Kidney epithelial cell (primary cell): ENCODE results near the gene XIST. TPM values are rescaled to one million over a fixed set of nuclear protein-coding genes. Genes with fewer than 3 reads are reported as not detected.

ENCODE experiments used
- DNase-seq: peaks from one replicate; pipeline ENCODE4 v3.0.0-alpha.2; 2010; ENCODE audit warnings: low read depth
- H3K27me3 ChIP-seq: 2 replicates; pipeline ENCODE4 v1.6.0; 2011; ENCODE audit warnings: low read length; ENCODE audit not compliant: control insufficient read depth, insufficient read depth
- H3K36me3 ChIP-seq: 2 replicates; pipeline ENCODE4 v1.5.1; 2011; ENCODE audit warnings: low read length; ENCODE audit not compliant: control insufficient read depth, insufficient read depth
- H3K4me3 ChIP-seq: 2 replicates; pipeline ENCODE4 v1.5.1; 2011; ENCODE audit warnings: low read depth, mild to moderate bottlenecking, control low read depth, low read length
- total RNA-seq: library from RNA; depleted of rRNA; stranded (reverse); fragments of >200 nt; gene quantifications from 2 replicates; pipeline ENCODE4 v1.2.3, GENCODE V29; 2015
- TF ChIP-seq, protein P1 (sequence below): IDR thresholded peaks from 2 replicates; pipeline ENCODE4 v1.5.1; 2011; ENCODE audit warnings: mild to moderate bottlenecking, moderate library complexity, low read length, control low read depth, inconsistent platforms; ENCODE audit not compliant: insufficient read depth, poor library complexity, severe bottlenecking

XIST gene
- total RNA-seq, 1 donor from 2014 or later = not detected

DNA sequence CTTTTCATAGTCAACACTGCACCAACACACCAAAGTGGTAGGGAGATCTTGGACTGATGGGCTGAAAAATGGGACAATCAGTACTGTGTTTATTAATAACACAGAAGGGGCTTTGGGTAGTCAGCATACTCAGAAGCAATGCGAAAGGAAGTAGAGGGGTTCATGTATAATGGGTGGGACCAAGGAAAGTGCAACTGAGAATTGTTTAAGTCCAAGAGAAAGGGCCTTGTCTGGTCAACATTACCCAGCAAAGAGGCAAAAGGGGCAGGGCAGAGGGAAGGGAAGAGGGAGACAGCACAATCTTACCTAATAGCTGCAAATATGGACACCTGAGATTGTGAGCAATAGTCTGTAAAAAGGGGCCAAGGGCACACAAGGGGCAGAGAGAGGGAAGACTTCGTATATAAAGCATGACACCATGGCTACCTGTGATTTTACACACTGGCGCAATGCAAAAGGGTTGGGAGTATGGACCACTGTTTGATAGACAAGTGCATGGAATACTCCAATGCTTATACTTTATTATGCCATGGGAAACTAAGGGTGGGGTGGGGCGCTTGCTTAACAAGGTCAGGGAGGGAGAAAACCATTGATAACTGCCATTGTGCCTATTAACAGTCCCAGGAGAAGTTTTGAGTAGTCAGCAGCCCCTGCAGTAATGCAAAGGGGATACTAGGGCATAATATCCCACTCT is 9.8 kb downstream of the XIST start:
- H3K27me3 ChIP-seq = no peaks in the 10 kb centered on the region
- no peaks in the 10 kb centered on the region for H3K36me3 ChIP-seq
- TF ChIP-seq, protein P1, sequence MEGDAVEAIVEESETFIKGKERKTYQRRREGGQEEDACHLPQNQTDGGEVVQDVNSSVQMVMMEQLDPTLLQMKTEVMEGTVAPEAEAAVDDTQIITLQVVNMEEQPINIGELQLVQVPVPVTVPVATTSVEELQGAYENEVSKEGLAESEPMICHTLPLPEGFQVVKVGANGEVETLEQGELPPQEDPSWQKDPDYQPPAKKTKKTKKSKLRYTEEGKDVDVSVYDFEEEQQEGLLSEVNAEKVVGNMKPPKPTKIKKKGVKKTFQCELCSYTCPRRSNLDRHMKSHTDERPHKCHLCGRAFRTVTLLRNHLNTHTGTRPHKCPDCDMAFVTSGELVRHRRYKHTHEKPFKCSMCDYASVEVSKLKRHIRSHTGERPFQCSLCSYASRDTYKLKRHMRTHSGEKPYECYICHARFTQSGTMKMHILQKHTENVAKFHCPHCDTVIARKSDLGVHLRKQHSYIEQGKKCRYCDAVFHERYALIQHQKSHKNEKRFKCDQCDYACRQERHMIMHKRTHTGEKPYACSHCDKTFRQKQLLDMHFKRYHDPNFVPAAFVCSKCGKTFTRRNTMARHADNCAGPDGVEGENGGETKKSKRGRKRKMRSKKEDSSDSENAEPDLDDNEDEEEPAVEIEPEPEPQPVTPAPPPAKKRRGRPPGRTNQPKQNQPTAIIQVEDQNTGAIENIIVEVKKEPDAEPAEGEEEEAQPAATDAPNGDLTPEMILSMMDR = no peak
- no peak for DNase-seq
- no peak overlapping the region for H3K4me3 ChIP-seq

DNA sequence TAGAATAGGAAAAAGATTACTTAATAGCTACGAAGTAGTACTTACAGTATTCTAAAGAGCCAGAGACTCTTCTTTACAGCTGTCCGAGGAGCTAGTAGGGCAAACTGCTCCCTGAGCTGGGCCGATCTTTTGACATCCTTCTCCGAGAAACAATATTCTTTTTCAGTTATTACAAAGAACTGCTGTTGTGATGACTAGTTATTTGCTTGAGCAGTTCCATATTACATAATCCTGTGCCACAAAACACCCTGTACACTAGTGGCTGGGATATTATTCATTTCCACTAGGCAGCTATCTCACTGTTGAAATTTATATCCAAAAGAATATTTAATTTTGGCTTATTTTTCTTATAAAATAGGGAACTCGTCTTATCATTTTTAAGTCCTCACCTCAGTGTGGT is 11.2 kb downstream of the XIST start:
- H3K36me3 ChIP-seq = no peaks in the 10 kb centered on the region
- no peak overlapping the region for H3K4me3 ChIP-seq
- TF ChIP-seq, protein P1 = no peak
- DNase-seq = no peak
- no peaks in the 10 kb centered on the region for H3K27me3 ChIP-seq

DNA sequence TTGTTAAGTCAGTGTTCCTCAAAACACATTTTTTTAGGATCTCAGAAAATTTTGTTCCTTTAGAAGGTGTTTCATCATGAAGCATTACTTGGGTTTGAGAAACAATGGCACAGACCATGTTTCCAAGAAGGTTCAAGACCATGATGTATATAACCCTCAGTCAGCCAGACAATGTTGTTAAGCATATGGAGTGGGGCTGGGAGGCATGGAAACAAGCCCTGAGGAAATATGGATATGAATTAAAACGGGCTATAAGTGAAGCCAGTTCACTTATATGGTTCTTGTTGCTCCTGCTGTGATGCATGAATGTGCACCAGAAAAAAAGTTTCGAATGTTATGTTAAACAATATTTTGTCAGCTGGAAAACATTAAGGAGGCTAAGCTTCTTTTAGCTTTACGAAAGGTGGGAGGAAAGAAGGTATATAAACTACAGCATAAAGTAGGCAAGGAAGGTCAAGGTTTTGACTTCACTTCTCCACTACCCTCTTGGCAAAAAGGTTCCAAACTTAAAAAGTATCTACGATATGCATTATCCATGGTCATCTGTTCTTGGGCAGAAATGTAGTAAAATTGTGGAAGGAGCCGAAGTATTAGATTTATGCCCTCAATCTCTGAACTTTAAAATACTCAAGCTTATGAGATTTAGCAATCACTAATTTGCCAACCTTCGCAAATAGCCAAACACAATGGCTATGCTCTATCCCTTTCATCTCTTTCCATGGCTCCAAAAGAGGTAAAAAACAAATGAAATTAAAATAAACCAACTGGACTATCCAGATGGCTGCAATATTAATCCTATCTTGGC is 12.2 kb downstream of the XIST start:
- TF ChIP-seq, protein P1 = no peak
- Histone ChIP-seq H3K36me3 (no peaks in the 10 kb centered on the region), H3K27me3 (no peaks in the 10 kb centered on the region), H3K4me3 (no peak overlapping the region)
- DNase-seq = no peak

DNA sequence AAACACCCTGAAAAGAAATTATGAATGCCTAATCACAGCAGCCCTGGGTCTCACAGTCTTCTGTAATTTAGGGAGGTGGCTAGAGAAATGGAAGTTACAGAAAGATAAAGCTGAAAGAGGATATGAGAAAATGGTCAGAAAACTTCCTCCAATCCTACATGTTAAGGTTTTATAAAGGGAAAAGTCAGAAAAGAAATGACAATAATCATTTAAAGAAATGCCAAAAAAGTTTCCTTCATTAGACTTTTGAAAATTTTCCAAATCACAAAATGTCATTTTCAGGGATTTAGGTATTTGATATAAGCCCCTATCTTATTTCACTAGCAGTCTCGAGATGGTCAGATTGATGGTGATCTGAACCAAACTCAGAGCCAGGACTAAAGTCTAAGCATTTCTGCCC is 13.4 kb downstream of the XIST start:
- no peaks in the 10 kb centered on the region for H3K27me3 ChIP-seq
- DNase-seq = no peak
- TF ChIP-seq, protein P1 = no peak
- no peak overlapping the region for H3K4me3 ChIP-seq
- no peaks in the 10 kb centered on the region for H3K36me3 ChIP-seq

DNA sequence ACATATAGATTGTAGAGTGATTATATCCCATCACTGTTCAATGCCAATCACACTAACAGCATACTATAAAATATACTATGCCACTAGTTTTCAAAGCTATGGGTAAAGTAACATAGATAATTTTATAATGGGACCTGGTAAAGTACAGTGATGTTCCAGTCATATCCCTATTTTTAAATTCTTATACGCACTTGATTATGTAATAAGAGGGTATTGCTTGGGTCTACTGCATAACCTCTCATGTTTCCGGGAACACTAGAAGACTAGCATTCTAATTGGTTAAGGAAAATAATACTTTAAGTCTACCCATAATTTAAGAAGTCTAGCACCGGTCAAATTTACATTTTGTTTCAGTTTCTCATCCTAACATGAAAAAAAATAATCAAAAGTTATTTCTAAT is 14.4 kb downstream of the XIST start:
- H3K27me3 ChIP-seq = no peaks in the 10 kb centered on the region
- H3K4me3 ChIP-seq = no peak overlapping the region
- TF ChIP-seq, protein P1 = no peak
- H3K36me3 ChIP-seq = no peaks in the 10 kb centered on the region
- DNase-seq = no peak
